Ovary (tissue), 3 donors: ENCODE results near the gene FBN1.

Experiments
- CTCF ChIP-seq, 3 donors: fragments of 450-650 bp in 2 of 3; fragments of 200-600 bp in 1 of 3; IDR thresholded peaks; one replicate each; pipeline versions ENCODE4 v1.5.1 to v1.8.0; 2016 to 2022; ENCODE audit warnings: antibody characterized with exemption in 3 of 3, mild to moderate bottlenecking in 1 of 3
- EP300 ChIP-seq: sonication (generic); formaldehyde crosslinking; IDR thresholded peaks from one replicate; pipeline ENCODE4 v1.6.1; 2017; ENCODE audit warnings: antibody characterized with exemption
- donor health status: DM: no; HTN: no; CAD: no.

DNA sequence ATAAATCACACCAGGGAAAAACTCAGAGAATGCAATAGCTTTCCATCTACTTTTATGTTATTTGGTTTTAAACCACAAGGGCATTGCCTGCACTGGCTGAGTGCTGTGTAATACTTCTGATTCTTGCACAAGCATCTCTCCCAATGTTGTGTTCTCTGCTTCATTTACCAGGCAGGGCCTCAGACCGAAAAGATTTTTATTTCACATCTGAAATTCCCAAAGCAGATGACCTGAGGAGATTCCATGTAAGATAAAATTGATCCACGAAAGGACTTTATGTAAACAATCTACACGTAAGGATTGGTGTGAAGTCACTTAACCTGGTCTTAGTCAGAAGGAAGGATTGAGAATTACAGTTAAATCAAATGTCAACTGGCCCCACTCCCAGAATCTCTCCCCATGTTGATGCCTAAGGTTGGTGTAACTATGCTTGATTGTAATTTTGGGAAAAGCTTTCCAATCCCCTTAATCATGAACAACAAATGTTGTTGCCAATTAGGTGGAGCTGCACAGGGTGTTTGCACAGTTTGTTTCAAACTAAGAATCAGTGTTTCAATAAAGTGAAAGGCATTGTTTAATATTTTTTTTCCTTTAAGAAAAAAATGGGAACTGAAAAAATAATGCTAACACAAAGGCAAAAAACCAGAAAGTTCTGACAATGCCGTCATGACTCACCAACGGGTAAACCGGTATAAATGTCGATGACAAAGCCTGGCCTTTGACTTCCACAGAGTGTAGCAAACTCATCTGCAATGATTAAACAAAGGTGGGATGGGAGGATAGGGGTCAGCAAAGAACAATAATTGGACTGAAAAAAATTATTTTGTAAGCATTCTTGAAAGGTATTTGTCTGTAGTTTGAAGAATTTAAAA, 185.7 kb downstream of the FBN1 start:
- TF ChIP-seq CTCF (IDR thresholded peaks at IDR 0.05), result no peak
- TF ChIP-seq EP300, result no peak
